ENCODE measurements around the gene IQCH. TPM values are rescaled to one million over a fixed set of nuclear protein-coding genes. Genes with fewer than 3 reads are reported as not detected.

IQCH gene
- polyA plus RNA-seq, 2 of the 4 experiments (the other 2 are of a cell fraction) = 1.5 to 3.8 TPM

- FAIRE-seq (no peak), DNase-seq (ENCODE audit: low read depth in 1 of 2, low spot score in 1 of 2) (no peak), ATAC-seq (no peak)
- WGBS (ENCODE audit: missing lambda C conversion rate) = 68% methylated on average over 1 of the region's 1 CpG
- POLR2A ChIA-PET = interaction anchor here (0.5 kb wide), 1 partner anchor 436 kb away, joined by 3 read pairs; no protein-coding TSS in a partner anchor
- Histone ChIP-seq H3K4me1 (no peaks in the 10 kb centered on the region), H3K27ac (no peak overlapping the region), H3K4me2 (no peak overlapping the region), H3K9me3 (no peaks in the 10 kb centered on the region), H3K4me3 (no peak overlapping the region)
- CTCF ChIA-PET = interaction anchor here (0.7 to 2.1 kb wide), 3 partner anchors 9 to 52 kb away, joined by 3 to 9 read pairs (median 6); no protein-coding TSS in a partner anchor
- no peak for TF ChIP-seq HDAC2 (IDR thresholded peaks at IDR 0.05)
Observed at GRCh38 chr15:67380921-67381320, 126.3 kb downstream of the IQCH start.

DNA sequence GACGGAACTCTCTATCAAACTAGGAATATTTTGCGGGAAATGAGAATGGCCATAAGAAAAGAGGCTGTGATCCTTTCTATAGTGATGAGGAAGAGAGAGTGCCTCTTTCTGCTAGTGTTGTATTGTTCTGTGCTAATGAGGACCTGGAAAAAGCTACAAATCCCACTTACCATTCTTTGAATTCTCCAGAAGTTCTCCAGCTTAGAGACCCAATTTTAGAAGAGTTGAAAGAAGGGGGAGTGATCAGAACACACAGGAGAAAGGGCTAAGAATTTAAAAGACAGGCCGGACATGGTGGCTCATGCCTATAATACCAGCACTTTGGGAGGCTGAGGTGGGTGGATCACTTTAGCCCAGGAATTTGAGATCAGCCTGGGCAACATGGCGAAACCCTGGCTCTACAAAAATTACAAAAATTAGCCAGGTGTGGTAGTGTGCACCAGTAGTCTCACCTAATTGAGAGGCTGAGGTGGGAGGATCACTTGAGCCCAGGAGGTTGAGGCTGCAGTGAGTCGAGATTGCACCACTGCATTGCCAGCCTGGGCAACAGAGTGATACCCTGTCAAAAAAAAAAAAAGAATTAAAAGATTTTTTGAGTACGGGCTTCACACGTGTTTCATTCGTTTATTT, 126.9 kb downstream of the IQCH start:
- H3K4me3 ChIP-seq = no peak overlapping the region
- no peaks in the 10 kb centered on the region for H3K4me1 ChIP-seq
- TF ChIP-seq NPAS2 (CRISPR knock-in tag; IDR thresholded peaks at IDR 0.05; ENCODE audit: borderline replicate concordance) (no peak), JUNB (IDR thresholded peaks at IDR 0.05) (no peak), NR3C1 (IDR thresholded peaks at IDR 0.05) (no peak), ZSCAN20 (CRISPR knock-in tag; IDR thresholded peaks at IDR 0.05) (no peak), RFX5 (IDR thresholded peaks at IDR 0.05) (no peak), POLR2AphosphoS2 (conservative IDR thresholded peaks at IDR 0.05; ENCODE audit: low read length) (no peak), KDM5A (IDR thresholded peaks at IDR 0.05) (no peak), HEYL (CRISPR knock-in tag; IDR thresholded peaks at IDR 0.05) (no peak), TP53 (CRISPR knock-in tag; IDR thresholded peaks at IDR 0.05) (no peak), ZFP36 (IDR thresholded peaks at IDR 0.05; ENCODE audit: borderline replicate concordance, partially characterized antibody) (no peak), PHF8 (IDR thresholded peaks at IDR 0.05; ENCODE audit: borderline replicate concordance, low read depth) (no peak), ZC3H11A (IDR thresholded peaks at IDR 0.05) (no peak), ESRRA (IDR thresholded peaks at IDR 0.05; ENCODE audit: borderline replicate concordance, low read length) (no peak), HOXA7 (CRISPR knock-in tag; IDR thresholded peaks at IDR 0.05) (no peak), CTCF (IDR thresholded peaks at IDR 0.05) (no peak), KDM1A (IDR thresholded peaks at IDR 0.05; ENCODE audit: low read depth) (no peak)
- FAIRE-seq (no peak), DNase-seq (ENCODE audit: low read depth in 1 of 2, low spot score in 1 of 2) (no peak), ATAC-seq (no peak)
- CTCF ChIA-PET = interaction anchor here (0.6 to 2.1 kb wide), 4 partner anchors 9 to 842 kb away, joined by 3 to 9 read pairs (median 4); no protein-coding TSS in a partner anchor
- POLR2A ChIA-PET = no interaction called here
- no peak overlapping the region for H3K4me2 ChIP-seq
- no peak overlapping the region for H3K27ac ChIP-seq
- WGBS (ENCODE audit: missing lambda C conversion rate) = 71% methylated on average over 8 of the region's 8 CpGs
- no peaks in the 10 kb centered on the region for H3K9me3 ChIP-seq

DNA sequence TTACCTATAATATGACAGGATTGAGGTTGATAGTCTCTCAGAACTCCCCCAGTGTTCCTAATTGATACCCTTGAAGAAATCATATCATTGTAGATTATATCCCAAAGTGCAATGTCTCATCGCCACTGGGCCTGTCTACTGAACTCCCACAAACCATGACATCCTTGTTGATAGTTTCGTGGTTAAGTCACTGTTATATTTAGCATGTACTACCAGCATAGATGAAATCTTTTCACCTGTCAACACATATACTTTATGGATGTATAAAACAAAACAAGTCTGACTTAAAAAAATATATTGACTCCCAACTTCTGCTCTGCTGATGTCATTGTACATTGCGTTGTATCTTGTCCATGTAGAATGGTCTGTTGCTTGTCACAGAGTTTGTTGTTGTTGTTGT, 128.1 kb downstream of the IQCH start:
- CTCF ChIA-PET = interaction anchor here (1.4 to 2.1 kb wide), 2 partner anchors 11 to 214 kb away, joined by 3 to 6 read pairs; no protein-coding TSS in a partner anchor
- no peak overlapping the region for H3K27ac ChIP-seq
- no peak overlapping the region for H3K4me2 ChIP-seq
- no peak for DNase-seq (ENCODE audit: low read depth in 1 of 2, low spot score in 1 of 2)
- ATAC-seq = no peak
- POLR2A ChIA-PET = no interaction called here
- H3K4me1 ChIP-seq = no peaks in the 10 kb centered on the region
- no peak overlapping the region for H3K4me3 ChIP-seq
- 84% methylated on average over 3 of the region's 3 CpGs for WGBS (ENCODE audit: missing lambda C conversion rate)
- peak; percentile 36 for FAIRE-seq
- no peaks in the 10 kb centered on the region for H3K9me3 ChIP-seq
- TF ChIP-seq, protein P1, sequence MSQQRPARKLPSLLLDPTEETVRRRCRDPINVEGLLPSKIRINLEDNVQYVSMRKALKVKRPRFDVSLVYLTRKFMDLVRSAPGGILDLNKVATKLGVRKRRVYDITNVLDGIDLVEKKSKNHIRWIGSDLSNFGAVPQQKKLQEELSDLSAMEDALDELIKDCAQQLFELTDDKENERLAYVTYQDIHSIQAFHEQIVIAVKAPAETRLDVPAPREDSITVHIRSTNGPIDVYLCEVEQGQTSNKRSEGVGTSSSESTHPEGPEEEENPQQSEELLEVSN (IDR thresholded peaks at IDR 0.05; ENCODE audit: borderline replicate concordance, low read depth) = no peak
- TF ChIP-seq USF2 (IDR thresholded peaks at IDR 0.05) (no peak), HEYL (CRISPR knock-in tag; IDR thresholded peaks at IDR 0.05) (no peak), RARB (CRISPR knock-in tag; IDR thresholded peaks at IDR 0.05) (no peak), NR3C1 (IDR thresholded peaks at IDR 0.05) (no peak), ZC3H11A (IDR thresholded peaks at IDR 0.05) (no peak), SREBF2 (IDR thresholded peaks at IDR 0.05) (no peak), HOXA7 (CRISPR knock-in tag; IDR thresholded peaks at IDR 0.05) (no peak), POLR2A (IDR thresholded peaks at IDR 0.05; ENCODE audit: low read length) (no peak), JUNB (IDR thresholded peaks at IDR 0.05) (no peak), EHMT2 (IDR thresholded peaks at IDR 0.05; ENCODE audit: low read depth) (no peak), KDM1A (IDR thresholded peaks at IDR 0.05; ENCODE audit: low read depth) (no peak), CTCF (IDR thresholded peaks at IDR 0.05) (no peak), MYC (IDR thresholded peaks at IDR 0.05; ENCODE audit: borderline replicate concordance, low read length) (no peak)
- TF ChIP-seq, protein P2, sequence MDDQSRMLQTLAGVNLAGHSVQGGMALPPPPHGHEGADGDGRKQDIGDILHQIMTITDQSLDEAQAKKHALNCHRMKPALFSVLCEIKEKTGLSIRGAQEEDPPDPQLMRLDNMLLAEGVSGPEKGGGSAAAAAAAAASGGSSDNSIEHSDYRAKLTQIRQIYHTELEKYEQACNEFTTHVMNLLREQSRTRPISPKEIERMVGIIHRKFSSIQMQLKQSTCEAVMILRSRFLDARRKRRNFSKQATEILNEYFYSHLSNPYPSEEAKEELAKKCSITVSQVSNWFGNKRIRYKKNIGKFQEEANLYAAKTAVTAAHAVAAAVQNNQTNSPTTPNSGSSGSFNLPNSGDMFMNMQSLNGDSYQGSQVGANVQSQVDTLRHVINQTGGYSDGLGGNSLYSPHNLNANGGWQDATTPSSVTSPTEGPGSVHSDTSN (IDR thresholded peaks at IDR 0.05) = no peak
- TF ChIP-seq, protein P3, sequence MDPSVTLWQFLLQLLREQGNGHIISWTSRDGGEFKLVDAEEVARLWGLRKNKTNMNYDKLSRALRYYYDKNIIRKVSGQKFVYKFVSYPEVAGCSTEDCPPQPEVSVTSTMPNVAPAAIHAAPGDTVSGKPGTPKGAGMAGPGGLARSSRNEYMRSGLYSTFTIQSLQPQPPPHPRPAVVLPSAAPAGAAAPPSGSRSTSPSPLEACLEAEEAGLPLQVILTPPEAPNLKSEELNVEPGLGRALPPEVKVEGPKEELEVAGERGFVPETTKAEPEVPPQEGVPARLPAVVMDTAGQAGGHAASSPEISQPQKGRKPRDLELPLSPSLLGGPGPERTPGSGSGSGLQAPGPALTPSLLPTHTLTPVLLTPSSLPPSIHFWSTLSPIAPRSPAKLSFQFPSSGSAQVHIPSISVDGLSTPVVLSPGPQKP (IDR thresholded peaks at IDR 0.05; ENCODE audit: low read depth, low read length) = no peak

Measured in A549 (cell line).